GM12878 (cell line): Measurements from ENCODE around the gene TSEN34. TPM values are rescaled to one million over a fixed set of nuclear protein-coding genes. Genes with fewer than 3 reads are reported as not detected.
A peak's percentile ranks its signal among the peaks of the same experiment; 100 is the strongest.

Experiments
- ATAC-seq: fragments of 200-7000 bp; cut with Tn5 transposase; 3 replicates; pipeline ENCODE4 v1.9.1; 2020; ENCODE audit warnings: mild to moderate bottlenecking, moderate library complexity
- BruUV-seq: library from RNA; stranded (reverse); fragments of 400-500 nt; replicated peaks from 2 replicates; lab custom pipeline; 2021; lab: Mats Ljungman, UMichigan
- CTCF ChIA-PET: fragments of 300-600 bp; sonication (Branson Sonifier 250); formaldehyde crosslinking; extraction: SDS; loops from one replicate; lab custom pipeline; 2021; ENCODE audit warnings: inconsistent platforms; lab: Yijun Ruan, JAX
- POLR2A ChIA-PET: fragments of 350-600 bp; formaldehyde crosslinking; extraction: SDS; loops from one replicate; lab custom pipeline; 2021; ENCODE audit warnings: inconsistent platforms; lab: Charles Lee
- RAD21 ChIA-PET: fragments of 300-600 bp; sonication (Branson Sonifier 250); formaldehyde crosslinking; loops from one replicate; lab custom pipeline; 2023; ENCODE audit warnings: antibody characterized with exemption; ENCODE audit not compliant: unreplicated experiment; lab: Charles Lee
- SMC1A ChIA-PET: fragments of 300-600 bp; sonication (Branson Sonifier 250); formaldehyde crosslinking; loops from one replicate; lab custom pipeline; 2023; ENCODE audit not compliant: unreplicated experiment, uncharacterized antibody; lab: Charles Lee
- DNase-seq: peaks from one replicate; pipeline ENCODE4 v3.0.0-alpha.2; 2011; ENCODE audit warnings: low read depth, low spot score
- FAIRE-seq: peaks from 3 replicates; lab custom pipeline; 2011; peaks lifted over from hg19 to GRCh38; lab: Jason Lieb, UNC
- H2AFZ ChIP-seq: 2 replicates; pipeline ENCODE4 v1.6.0; 2011; ENCODE audit warnings: low read depth, low read length, control low read depth; ENCODE audit not compliant: control insufficient read depth
- H3K27ac ChIP-seq: 2 replicates; pipeline ENCODE4 v1.5.1; 2011; ENCODE audit warnings: control low read depth; ENCODE audit not compliant: control insufficient read depth, insufficient read depth
- H3K27me3 ChIP-seq, 2 experiments: replicated peaks in 1 of 2; 2 replicates each; pipeline versions ENCODE4 v1.6.0 to v1.6.1; 2011; ENCODE audit warnings: low read length in 1 of 2; ENCODE audit not compliant: control insufficient read depth in 2 of 2, insufficient read depth in 2 of 2
- H3K36me3 ChIP-seq, 2 experiments: 2 replicates each; pipeline ENCODE4 v1.5.1; 2011; ENCODE audit warnings: low read length in 1 of 2; ENCODE audit not compliant: control insufficient read depth in 2 of 2, insufficient read depth in 2 of 2
- H3K4me1 ChIP-seq: 2 replicates; pipeline ENCODE4 v1.6.1; 2011; ENCODE audit warnings: mild to moderate bottlenecking, low read length, moderate library complexity, mixed read lengths; ENCODE audit not compliant: control insufficient read depth, insufficient read depth
- H3K4me2 ChIP-seq: 2 replicates; pipeline ENCODE4 v1.6.0; 2011; ENCODE audit warnings: control low read depth; ENCODE audit not compliant: control insufficient read depth, insufficient read depth
- H3K4me3 ChIP-seq: fragments of 200-600 bp; sonication (generic); 2 replicates; pipeline ENCODE4 v1.5.1; 2016
- H3K79me2 ChIP-seq: 2 replicates; pipeline ENCODE4 v1.6.0; 2011; ENCODE audit warnings: low read length; ENCODE audit not compliant: control insufficient read depth, insufficient read depth
- H3K9ac ChIP-seq: 2 replicates; pipeline ENCODE4 v1.8.0; 2011; ENCODE audit warnings: low read length, control low read depth, mixed read lengths; ENCODE audit not compliant: control insufficient read depth, insufficient read depth
- H3K9me3 ChIP-seq: replicated peaks from 3 replicates; pipeline ENCODE4 v1.5.1; 2011; ENCODE audit warnings: mild to moderate bottlenecking, low read length; ENCODE audit not compliant: control insufficient read depth, insufficient read depth
- H4K20me1 ChIP-seq: 2 replicates; pipeline ENCODE4 v1.6.0; 2011; ENCODE audit not compliant: control insufficient read depth, insufficient read depth
- NR2F1 ChIP-seq: fragments of 450-650 bp; conservative IDR thresholded peaks from 2 replicates; pipeline ENCODE4 v1.6.1; 2017; ENCODE audit warnings: mild to moderate bottlenecking
- PAX5 ChIP-seq: IDR thresholded peaks from 2 replicates; pipeline ENCODE4 v1.6.1; 2011; ENCODE audit warnings: low read depth, low read length, borderline replicate concordance
- PBX3 ChIP-seq: IDR thresholded peaks from 2 replicates; pipeline ENCODE4 v1.6.1; 2011; ENCODE audit warnings: mild to moderate bottlenecking, low read depth, low read length, moderate library complexity; ENCODE audit not compliant: insufficient replicate concordance
- POLR2A ChIP-seq: IDR thresholded peaks from 2 replicates; pipeline ENCODE4 v1.6.1; 2011; ENCODE audit warnings: low read depth, mild to moderate bottlenecking, low read length
- WGBS: methylation state at CpG from one replicate; pipeline ENCODE4 v1.1.6; 2016; ENCODE audit warnings: low lambda C conversion rate; ENCODE audit not compliant: insufficient replicate concordance, insufficient coverage; ENCODE audit errors: missing lambda C conversion rate; 5-methylcytosine and 5-hydroxymethylcytosine counted together
- in situ Hi-C: fragments of 300-500 bp; cut with MboI; formaldehyde crosslinking; loops from 9 replicates; pipeline ENCODE4 v1.14.3; 2018; ENCODE audit warnings: mixed read lengths
- intact Hi-C: fragments of 100-400 bp; cut with micrococcal nuclease; formaldehyde crosslinking; loops from one replicate; pipeline ENCODE4 v1.14.2; 2022; ENCODE audit not compliant: unreplicated experiment
- polyA plus RNA-seq, 11 experiments: library from polyadenylated mRNA; depleted of rRNA in 4 of 11; unstranded in 6 of 11; stranded (reverse) in 5 of 11; fragments of >200 nt; fragmentation: Nextera tagmentation in 4 of 11; fragmentation: Illumina TruSeq in 1 of 11; extraction: Ambion mirVana in 4 of 11; extraction: Trizol in 1 of 11; gene quantifications; 1 replicate in 1 of 11; 2 replicates in 10 of 11; pipeline versions ENCODE4 v1.2.1 to v1.2.3, GENCODE V29; 2011 to 2016; ENCODE audit warnings: inconsistent platforms in 2 of 11, missing spikeins in 2 of 11, low read depth in 1 of 11
- total RNA-seq, 4 experiments: library from RNA; depleted of rRNA in 3 of 4; stranded (reverse); fragments of >200 nt in 3 of 4; fragmentation: Illumina TruSeq in 1 of 4; extraction: Trizol in 1 of 4; gene quantifications; 2 replicates each; pipeline versions ENCODE4 v1.2.1 to v1.2.3, GENCODE V29; 2013 to 2021

The TSEN34 gene
- total and polyA plus RNA-seq, 10 of the 15 experiments (the other 5 are each of a cell fraction or from before 2014, with no cell fraction given) = 1.0 to 35.9 (median 16.8) TPM

GRCh38 chr19:54209058-54209810, 18.1 kb downstream of the TSEN34 start:
- Histone ChIP-seq H3K36me3 (peaks cover 19 to 20% of the 10 kb centered on the region in 2 experiments), H3K9ac (no peak overlapping the region), H3K27ac (peak overlapping the region; percentile 16; the same call in 1 of the 2 replicates), H3K4me1 (peaks cover 58% of the 10 kb centered on the region), H4K20me1 (peaks cover 12% of the 10 kb centered on the region), H3K9me3 (no peaks in the 10 kb centered on the region), H3K4me3 (no peak overlapping the region), H3K27me3 (no peaks in the 10 kb centered on the region), H3K4me2 (peak overlapping the region; percentile 2)
- in situ Hi-C loops (no loop called here), intact Hi-C loops (no loop called here)
- ChIA-PET RAD21 (interaction anchor here (1.5 kb wide), 1 partner anchor 21 kb away, joined by 4 read pairs; no protein-coding TSS in a partner anchor), CTCF (no interaction called here), POLR2A (interaction anchor here (1.5 kb wide), 1 partner anchor 18 kb away, joined by 3 read pairs; the partner anchor contains the start of gene TSEN34), SMC1A (interaction anchor here (1.2 kb wide), 1 partner anchor 11 kb away, joined by 3 read pairs; no protein-coding TSS in a partner anchor)
- BruUV-seq = no TSS peak
- ATAC-seq (peak; percentile 15), FAIRE-seq (no peak), DNase-seq (no peak)
- 41% methylated on average over 24 of the region's 24 CpGs for WGBS
- TF ChIP-seq POLR2A = peak; percentile 63
- peak; percentile 10 for TF ChIP-seq PBX3
- TF ChIP-seq NR2F1 = peak; percentile 27; the same call in 1 of the 2 replicates
- no peak for TF ChIP-seq PAX5
- TF ChIP-seq, all 136 proteins: peak for 3
- peaks cover 25% of the 10 kb centered on the region for H3K79me2 ChIP-seq
- no peak overlapping the region for H2AFZ ChIP-seq
